ENCODE results near the gene ANKRD53.

The ANKRD53 gene

GRCh38 chr2:70936165-70936978, 42.1 kb upstream of the ANKRD53 start:
- TF ChIP-seq, protein P1, sequence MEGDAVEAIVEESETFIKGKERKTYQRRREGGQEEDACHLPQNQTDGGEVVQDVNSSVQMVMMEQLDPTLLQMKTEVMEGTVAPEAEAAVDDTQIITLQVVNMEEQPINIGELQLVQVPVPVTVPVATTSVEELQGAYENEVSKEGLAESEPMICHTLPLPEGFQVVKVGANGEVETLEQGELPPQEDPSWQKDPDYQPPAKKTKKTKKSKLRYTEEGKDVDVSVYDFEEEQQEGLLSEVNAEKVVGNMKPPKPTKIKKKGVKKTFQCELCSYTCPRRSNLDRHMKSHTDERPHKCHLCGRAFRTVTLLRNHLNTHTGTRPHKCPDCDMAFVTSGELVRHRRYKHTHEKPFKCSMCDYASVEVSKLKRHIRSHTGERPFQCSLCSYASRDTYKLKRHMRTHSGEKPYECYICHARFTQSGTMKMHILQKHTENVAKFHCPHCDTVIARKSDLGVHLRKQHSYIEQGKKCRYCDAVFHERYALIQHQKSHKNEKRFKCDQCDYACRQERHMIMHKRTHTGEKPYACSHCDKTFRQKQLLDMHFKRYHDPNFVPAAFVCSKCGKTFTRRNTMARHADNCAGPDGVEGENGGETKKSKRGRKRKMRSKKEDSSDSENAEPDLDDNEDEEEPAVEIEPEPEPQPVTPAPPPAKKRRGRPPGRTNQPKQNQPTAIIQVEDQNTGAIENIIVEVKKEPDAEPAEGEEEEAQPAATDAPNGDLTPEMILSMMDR (IDR thresholded peaks at IDR 0.05; ENCODE audit: low read depth, low read length), result no peak
- no peak overlapping the region for H3K4me3 ChIP-seq (ENCODE audit: low read depth, low read length)

GRCh38 chr2:70936979-70937811, 41.2 kb upstream of the ANKRD53 start:
- TF ChIP-seq, protein P1 (IDR thresholded peaks at IDR 0.05; ENCODE audit: low read depth, low read length), result no peak
- H3K4me3 ChIP-seq (ENCODE audit: low read depth, low read length), result no peak overlapping the region

DNA sequence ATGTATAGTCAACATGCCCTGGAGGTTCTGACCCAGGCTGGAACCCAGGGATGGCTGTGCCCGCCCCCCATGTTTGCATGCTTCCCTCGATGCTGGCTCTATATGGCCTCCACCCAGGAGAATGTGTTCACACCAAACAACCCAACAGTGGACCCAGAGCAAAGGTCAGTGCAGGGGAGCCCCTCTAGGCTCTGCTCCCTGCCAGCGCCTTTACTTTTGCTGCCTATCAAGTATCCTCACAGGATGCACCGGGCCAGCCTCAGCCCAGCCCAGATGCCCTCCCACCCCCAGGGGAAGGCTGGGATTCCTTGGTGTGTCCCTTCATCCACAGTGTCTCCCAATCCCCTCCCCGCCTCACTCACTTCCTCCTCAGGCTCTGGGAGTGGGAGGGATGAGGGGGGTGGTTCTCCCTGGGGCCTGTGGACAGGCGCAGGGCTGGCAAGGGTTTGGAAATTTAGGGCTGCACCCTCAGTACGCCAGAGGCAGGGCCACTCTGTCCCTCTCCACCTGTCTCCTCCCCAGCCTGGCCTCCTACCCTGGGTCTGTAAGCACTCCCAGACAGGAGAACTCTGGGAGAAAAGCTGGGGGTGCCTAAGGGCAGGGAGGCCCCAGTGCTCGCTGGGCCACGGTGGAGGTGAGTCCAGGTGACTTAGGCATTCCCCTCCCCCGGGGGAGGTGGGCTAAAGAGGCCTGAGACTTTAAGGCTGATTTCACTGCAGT, 40.4 kb upstream of the ANKRD53 start:
- TF ChIP-seq, protein P1 (IDR thresholded peaks at IDR 0.05; ENCODE audit: low read depth, low read length), result no peak
- no peak overlapping the region for H3K4me3 ChIP-seq (ENCODE audit: low read depth, low read length)

GRCh38 chr2:70938586-70938950, 39.9 kb upstream of the ANKRD53 start:
- no peak overlapping the region for H3K4me3 ChIP-seq (ENCODE audit: low read depth, low read length)
- TF ChIP-seq, protein P1 (IDR thresholded peaks at IDR 0.05; ENCODE audit: low read depth, low read length), result no peak

DNA sequence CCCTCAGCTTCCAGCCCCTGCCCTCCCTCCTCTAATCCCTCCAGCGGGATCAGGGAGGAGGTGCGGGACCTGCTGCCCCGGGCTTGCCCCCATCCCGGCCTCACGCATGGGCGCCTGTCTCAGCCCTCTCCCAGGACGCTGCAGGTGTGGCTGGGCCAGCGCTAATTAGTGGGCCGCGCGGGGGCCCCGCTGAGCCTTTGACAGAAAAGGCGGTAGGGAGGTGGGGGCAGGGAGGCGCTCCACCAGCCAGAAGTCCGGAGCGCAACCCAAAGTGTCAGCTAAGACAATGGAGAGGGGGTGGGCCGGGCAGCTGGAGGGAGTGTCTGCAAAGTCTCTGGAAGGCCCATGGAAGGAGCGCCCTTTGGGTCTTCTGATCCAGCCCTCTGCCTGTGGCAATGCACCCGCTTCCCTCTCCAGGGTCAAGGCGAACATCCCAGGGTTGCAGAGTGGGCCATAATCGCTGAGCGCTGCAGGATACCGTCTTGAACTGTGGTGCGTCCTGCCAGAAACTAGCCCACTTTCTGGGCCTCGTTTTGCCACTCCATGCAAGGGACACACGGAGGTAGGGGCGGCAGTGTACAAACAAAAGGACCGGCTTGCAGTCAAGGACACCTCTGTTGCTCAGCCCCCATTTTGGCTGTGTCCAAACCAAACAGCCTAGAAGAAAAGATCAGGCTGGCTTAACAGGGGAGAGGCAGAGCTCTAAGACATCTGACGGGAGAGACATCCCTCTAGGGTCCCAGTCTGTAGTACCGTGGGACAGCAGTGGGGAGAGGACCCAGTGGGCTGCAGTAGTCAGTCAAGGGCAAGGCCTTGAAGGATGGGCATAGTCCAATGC, 39.2 kb upstream of the ANKRD53 start:
- no peak overlapping the region for H3K4me3 ChIP-seq (ENCODE audit: low read depth, low read length)
- TF ChIP-seq, protein P1 (IDR thresholded peaks at IDR 0.05; ENCODE audit: low read depth, low read length), result no peak

DNA sequence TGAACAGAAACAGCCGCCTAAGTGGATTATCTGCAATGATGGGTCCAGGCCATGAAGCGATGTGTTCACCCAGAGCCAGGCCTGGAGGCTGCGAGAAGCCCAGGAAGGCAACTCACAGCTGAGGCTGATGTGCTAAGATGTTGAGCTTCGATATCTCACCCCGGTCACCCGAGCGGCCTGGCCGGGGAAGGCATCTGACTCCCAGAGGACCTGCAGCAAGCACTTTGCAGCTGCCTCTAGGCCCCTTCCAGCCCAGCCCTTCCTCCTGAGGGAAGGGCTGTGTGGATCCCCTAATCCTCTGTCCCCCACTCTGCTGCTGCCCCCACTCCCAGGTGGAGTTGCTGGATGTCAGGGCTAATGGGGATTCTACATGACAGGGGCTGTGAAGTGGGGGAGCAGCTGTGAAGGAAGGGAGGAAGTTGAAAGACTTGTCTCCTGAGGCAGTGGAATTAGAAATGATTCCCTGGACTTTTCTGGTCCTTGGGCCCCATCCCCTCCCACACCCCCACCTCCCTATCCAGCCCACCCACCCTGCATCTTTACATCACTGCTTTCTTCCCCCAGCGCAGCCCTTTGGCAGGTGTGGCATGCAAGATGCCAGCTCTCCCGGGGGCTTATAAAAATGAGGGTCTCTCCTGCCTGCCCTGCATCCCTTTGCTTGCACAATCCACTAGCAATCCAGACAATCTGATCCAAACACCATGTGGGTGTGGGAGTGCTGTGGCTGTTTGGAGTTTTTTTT, 38.4 kb upstream of the ANKRD53 start:
- no peak overlapping the region for H3K4me3 ChIP-seq (ENCODE audit: low read depth, low read length)
- TF ChIP-seq, protein P1 (IDR thresholded peaks at IDR 0.05; ENCODE audit: low read depth, low read length), result no peak

All from WI38 (cell line).